Measurements from ENCODE around the gene HINT2.
A peak's percentile ranks its signal among the peaks of the same experiment; 100 is the strongest.

The HINT2 gene

GRCh38 chr9:35840881-35841644, 26.2 kb upstream of the HINT2 start:
- DNase-seq, result no peak

GRCh38 chr9:35839926-35840325, 25.1 kb upstream of the HINT2 start:
- DNase-seq, result no peak

GRCh38 chr9:35836595-35836994, 21.8 kb upstream of the HINT2 start:
- no peak for DNase-seq

- DNase-seq, result no peak
Measured at GRCh38 chr9:35835766-35836165, 20.9 kb upstream of the HINT2 start.

- no peak for DNase-seq
Measured at GRCh38 chr9:35835216-35835632, 20.4 kb upstream of the HINT2 start.

GRCh38 chr9:35834260-35835215, 19.7 kb upstream of the HINT2 start:
- DNase-seq, result no peak

- no peak for DNase-seq
Measured at GRCh38 chr9:35832814-35833213, 18.0 kb upstream of the HINT2 start.

- no peak for DNase-seq
Measured at GRCh38 chr9:35831040-35831439, 16.2 kb upstream of the HINT2 start.

- DNase-seq, result no peak
Measured at GRCh38 chr9:35829764-35830096, 14.9 kb upstream of the HINT2 start.

GRCh38 chr9:35829084-35829763, 14.4 kb upstream of the HINT2 start, which contains the start of gene TMEM8B:
Gene TMEM8B (plus strand): TSS chr9:35829228. CDS start chr9:35829448, 220 bp downstream.
- peak; percentile 91 for DNase-seq

GRCh38 chr9:35828716-35829083, 13.9 kb upstream of the HINT2 start, which contains the start of gene FAM221B:
Gene FAM221B (minus strand): TSS chr9:35828732. CDS start chr9:35826161, 2,571 bp downstream.
- no peak for DNase-seq

- peak; percentile 64 for DNase-seq
Measured at GRCh38 chr9:35827486-35827885, 12.6 kb upstream of the HINT2 start.

- peak; percentile 61 for DNase-seq
Measured at GRCh38 chr9:35826071-35826701, 11.3 kb upstream of the HINT2 start.

GRCh38 chr9:35822926-35823325, 8.1 kb upstream of the HINT2 start:
- DNase-seq, result no peak

- DNase-seq, result peak; percentile 77
Measured at GRCh38 chr9:35820076-35820475, 5.2 kb upstream of the HINT2 start.

GRCh38 chr9:35818341-35818740, 3.5 kb upstream of the HINT2 start:
- DNase-seq, result no peak

- DNase-seq, result no peak
Measured at GRCh38 chr9:35816708-35817107, 1.9 kb upstream of the HINT2 start.

- peak; percentile 29 for DNase-seq
Measured at GRCh38 chr9:35814106-35814840, 569 bp downstream of the HINT2 start.

- peak; percentile 31 for DNase-seq
Measured at GRCh38 chr9:35813434-35814105, 1.3 kb downstream of the HINT2 start.

GRCh38 chr9:35812025-35812602, 2.7 kb downstream of the HINT2 start, which contains the start of gene SPAG8:
Gene SPAG8 (minus strand): TSS chr9:35812262. CDS start chr9:35812147, 115 bp downstream.
- DNase-seq, result peak; percentile 94

All from fibroblast of skin of right quadriceps (primary cell).